Right renal pelvis (tissue), 4 donors: Measurements from ENCODE around the gene NELL1. TPM values are rescaled to one million over a fixed set of nuclear protein-coding genes. Genes with fewer than 3 reads are reported as not detected.
A peak's percentile ranks its signal among the peaks of the same experiment; 100 is the strongest.
"Not testable (repeated sequence)": the region's sequence is repeated elsewhere in the genome, so short reads cannot be mapped to it uniquely, and the experiment has no call there.

ENCODE experiments used
- DNase-seq, 4 donors: peaks; one replicate each; pipeline ENCODE4 v3.0.0-alpha.2; 2013; ENCODE audit warnings: low read depth in 4 of 4, low spot score in 3 of 4, missing footprints in 1 of 4
- polyA plus RNA-seq, 4 donors: library from polyadenylated mRNA; unstranded; fragments of 120-200 nt; gene quantifications; one replicate each; pipeline ENCODE4 v1.2.1, GENCODE V29; 2013; ENCODE audit not compliant: insufficient read length in 4 of 4

The NELL1 gene
- polyA plus RNA-seq, 4 donors, result 2.4 to 4.6 (median 3.2) TPM

- no peak for DNase-seq
These were observed 92.9 kb downstream of the NELL1 start for GRCh38 chr11:20762116-20762844.

GRCh38 chr11:20762980-20763379 is 93.6 kb downstream of the NELL1 start:
- DNase-seq, result no peak

GRCh38 chr11:20770414-20770946 is 101.1 kb downstream of the NELL1 start:
- DNase-seq, result no peak

GRCh38 chr11:20771026-20771425 is 101.6 kb downstream of the NELL1 start:
- DNase-seq, result no peak

GRCh38 chr11:20771681-20772080 is 102.3 kb downstream of the NELL1 start:
- no peak for DNase-seq

DNA sequence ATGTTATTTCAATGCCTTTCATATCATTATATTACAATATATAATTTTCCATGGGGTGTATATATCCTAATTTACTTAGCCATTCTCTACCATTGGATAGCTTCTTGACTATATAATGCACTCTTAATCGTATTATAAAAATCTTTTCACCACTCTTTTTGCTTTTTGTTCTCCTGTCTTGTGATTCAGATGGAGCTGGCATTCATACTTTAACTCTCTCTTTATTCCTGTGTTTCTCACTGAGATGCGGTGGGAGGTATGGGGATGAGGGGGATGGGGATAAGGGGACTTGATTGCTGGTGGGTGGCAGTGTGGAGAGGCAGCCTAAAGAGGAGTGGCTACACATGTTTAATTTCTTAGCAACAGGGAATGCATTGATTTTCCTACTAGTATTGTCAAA is 105.9 kb downstream of the NELL1 start:
- DNase-seq, result no peak

DNA sequence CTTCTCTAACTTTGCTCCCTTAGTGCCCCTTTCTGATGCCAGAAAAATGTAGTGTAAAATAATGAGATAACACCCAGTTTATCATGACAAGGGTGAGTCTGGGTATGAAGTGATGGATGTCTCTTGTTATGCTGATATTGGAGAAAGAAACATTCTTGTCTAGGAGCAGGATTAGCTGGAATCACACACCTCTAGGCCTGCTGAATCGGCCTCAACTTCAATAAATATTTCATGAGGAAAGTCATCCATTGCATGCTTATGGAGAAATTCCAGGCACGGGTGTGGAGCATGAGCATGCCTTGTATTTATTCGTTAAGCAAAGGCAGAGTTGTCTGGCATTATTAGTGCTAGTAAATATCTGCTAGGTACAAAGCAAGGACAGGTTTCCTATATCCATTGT is 113.4 kb downstream of the NELL1 start:
- no peak for DNase-seq

- no peak for DNase-seq
These were observed 113.8 kb downstream of the NELL1 start for GRCh38 chr11:20783220-20783619.

- no peak for DNase-seq
These were observed 121.2 kb downstream of the NELL1 start for GRCh38 chr11:20790622-20791021.

- DNase-seq, result no peak
These were observed 125.6 kb downstream of the NELL1 start for GRCh38 chr11:20795005-20795404.

DNA sequence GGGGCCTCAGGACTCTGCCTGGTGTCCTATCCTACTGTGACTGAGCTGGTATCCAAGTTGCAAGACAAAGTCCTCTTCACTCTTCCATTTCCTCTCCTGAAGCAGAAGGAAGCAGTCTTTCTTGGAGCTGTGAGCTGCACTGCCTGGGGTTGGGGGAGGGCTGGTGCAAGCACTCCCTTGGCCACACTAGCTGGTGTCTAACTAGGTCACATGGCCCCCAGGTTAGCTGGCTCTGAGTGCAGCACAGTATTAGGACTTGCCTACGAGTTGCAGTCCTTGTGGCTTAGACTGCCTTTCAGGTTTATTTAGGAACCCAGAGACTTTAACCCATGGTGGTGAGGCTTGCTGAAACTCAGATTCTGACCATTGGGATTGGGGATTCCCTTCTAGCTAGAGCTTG is 138.9 kb downstream of the NELL1 start:
- no peak for DNase-seq

DNA sequence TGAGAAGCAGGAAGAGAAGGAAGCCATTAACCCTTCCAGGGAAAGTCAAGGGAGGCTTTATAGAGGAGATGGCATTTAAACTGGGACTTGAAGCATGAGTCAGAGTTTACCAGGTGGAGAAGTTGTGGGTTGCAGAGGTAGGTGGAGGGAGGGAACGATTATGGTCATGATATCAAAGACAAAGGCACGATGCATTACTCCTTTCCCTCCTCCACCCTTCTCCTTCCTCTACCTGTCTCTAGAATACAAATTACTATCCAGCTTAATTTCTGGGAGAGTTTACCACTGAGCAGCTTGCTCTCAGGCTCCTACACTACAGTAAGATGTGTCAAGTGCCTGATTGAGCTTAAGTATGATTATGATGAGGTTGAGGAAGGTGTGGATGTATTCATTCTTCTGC is 151.7 kb downstream of the NELL1 start:
- no peak for DNase-seq

GRCh38 chr11:20821470-20821869 is 152.1 kb downstream of the NELL1 start:
- DNase-seq, result no peak

DNA sequence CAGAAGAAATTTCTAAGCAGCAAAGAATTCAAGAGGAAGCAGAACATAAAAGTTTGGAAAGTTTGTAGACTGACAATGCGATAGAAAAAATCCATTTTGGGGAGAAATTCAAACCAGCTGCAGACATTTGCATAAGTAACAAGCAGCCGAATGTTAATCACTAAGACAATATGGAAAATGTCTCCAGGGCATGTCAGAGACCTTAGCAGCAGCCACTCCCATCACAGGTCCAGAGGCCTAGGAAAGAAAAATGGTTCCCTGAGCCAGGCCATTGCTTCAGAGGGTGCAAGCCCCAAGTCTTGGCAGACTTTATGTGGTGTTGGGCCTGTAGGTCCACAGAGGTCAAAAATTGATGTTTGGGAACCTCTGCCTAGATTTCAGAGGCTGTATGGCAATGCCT is 155.4 kb downstream of the NELL1 start:
- no peak for DNase-seq

GRCh38 chr11:20835561-20835960 is 166.2 kb downstream of the NELL1 start:
- no peak for DNase-seq

DNA sequence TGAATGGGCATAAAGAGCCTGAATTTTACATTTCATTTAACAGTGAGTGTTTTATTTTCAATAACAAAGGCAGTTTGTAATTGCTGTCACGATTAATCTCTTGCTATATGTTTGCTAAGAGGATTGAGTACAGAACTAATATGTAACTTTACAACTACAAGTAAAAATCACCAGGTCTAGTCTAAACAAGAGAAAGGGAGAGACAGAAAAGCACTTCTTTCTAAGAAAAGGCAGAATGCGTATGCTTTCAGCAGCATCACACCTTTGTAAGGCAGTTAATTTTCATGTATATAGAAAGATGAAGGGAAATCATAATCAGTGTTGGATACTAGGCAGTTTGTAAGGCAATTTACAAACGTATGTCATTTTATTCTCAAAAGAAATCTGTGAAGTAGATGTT is 169.8 kb downstream of the NELL1 start:
- no peak for DNase-seq

DNA sequence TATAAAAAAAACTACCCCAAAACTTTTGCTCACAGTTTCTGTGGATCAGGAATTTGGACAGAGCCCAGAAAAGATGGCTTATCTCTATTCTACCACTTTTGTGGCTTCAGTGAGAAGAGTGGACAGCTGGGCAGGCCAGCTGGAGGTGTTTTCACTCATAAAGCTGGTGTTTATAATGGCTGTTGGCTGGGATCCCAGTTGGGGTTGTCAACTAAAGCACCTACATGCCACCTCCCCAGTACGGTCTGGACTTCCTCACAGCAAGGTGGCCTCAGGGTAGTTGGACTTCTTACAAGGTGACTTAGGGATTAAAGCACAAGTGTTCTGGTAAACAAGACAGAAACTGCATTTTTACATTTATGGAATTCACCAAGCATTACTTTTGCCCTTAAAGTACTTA is 171.0 kb downstream of the NELL1 start:
- no peak for DNase-seq

- no peak for DNase-seq
These were observed 174.8 kb downstream of the NELL1 start for GRCh38 chr11:20844216-20844615.

- no peak for DNase-seq
These were observed 175.2 kb downstream of the NELL1 start for GRCh38 chr11:20844630-20845029.

- DNase-seq, result peak in 2 of 4 donors; percentile 14 to 36
These were observed 185.0 kb downstream of the NELL1 start for GRCh38 chr11:20854215-20854955.

- no peak for DNase-seq
These were observed 191.9 kb downstream of the NELL1 start for GRCh38 chr11:20861322-20861721.

GRCh38 chr11:20862263-20862662 is 192.9 kb downstream of the NELL1 start:
- DNase-seq, result not testable (repeated sequence)
